Suprapubic skin (tissue), 3 donors: ENCODE measurements around the gene SFI1.

Source experiments
- CTCF ChIP-seq, 2 donors: fragments of 200-600 bp in 1 of 2; fragments of 450-650 bp in 1 of 2; sonication (generic) in 1 of 2; IDR thresholded peaks; one replicate each; pipeline ENCODE4 v1.5.1; 2016 to 2019; ENCODE audit warnings: antibody characterized with exemption in 2 of 2, mild to moderate bottlenecking in 1 of 2, moderate library complexity in 1 of 2
- EP300 ChIP-seq: sonication (generic); formaldehyde crosslinking; IDR thresholded peaks from one replicate; pipeline ENCODE4 v1.6.1; 2017; ENCODE audit warnings: antibody characterized with exemption
- POLR2A ChIP-seq, 2 donors: fragments of 450-650 bp; IDR thresholded peaks; one replicate each; pipeline ENCODE4 v1.6.1; 2017; ENCODE audit warnings: antibody characterized with exemption in 2 of 2, mild to moderate bottlenecking in 2 of 2, moderate library complexity in 2 of 2

- TF ChIP-seq CTCF (IDR thresholded peaks at IDR 0.05): no peak
- no peak for TF ChIP-seq EP300
- TF ChIP-seq POLR2A (IDR thresholded peaks at IDR 0.05): no peak
Measured at GRCh38 chr22:31605851-31606585, 109.7 kb downstream of the SFI1 start.
